AG08395 (cell line): ENCODE measurements around the gene ZNF598.
"Not testable (repeated sequence)": the region's sequence is repeated elsewhere in the genome, so short reads cannot be mapped to it uniquely, and the experiment has no call there.

Source experiments
- DNase-seq: peaks from one replicate; pipeline ENCODE4 v3.0.0; 2012; ENCODE audit warnings: mixed read lengths, low spot score

ZNF598 gene

DNA sequence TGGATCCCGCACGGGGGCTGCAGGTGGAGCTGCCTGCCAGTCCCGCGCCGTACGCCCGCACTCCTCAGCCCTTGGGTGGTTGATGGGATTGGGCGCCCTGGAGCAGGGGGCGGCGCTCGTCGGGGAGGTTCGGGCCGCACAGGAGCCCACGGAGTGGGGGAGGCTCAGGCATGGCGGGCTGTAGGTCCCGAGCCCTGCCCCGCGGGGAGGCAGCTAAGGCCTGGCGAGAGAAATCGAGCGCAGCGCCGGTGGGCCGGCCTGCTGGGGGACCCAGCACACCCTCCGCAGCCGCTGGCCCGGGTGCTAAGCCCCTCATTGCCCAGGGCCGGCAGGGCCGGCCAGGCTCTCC lies 51.5 kb downstream of the ZNF598 start:
- not testable (repeated sequence) for DNase-seq

DNA sequence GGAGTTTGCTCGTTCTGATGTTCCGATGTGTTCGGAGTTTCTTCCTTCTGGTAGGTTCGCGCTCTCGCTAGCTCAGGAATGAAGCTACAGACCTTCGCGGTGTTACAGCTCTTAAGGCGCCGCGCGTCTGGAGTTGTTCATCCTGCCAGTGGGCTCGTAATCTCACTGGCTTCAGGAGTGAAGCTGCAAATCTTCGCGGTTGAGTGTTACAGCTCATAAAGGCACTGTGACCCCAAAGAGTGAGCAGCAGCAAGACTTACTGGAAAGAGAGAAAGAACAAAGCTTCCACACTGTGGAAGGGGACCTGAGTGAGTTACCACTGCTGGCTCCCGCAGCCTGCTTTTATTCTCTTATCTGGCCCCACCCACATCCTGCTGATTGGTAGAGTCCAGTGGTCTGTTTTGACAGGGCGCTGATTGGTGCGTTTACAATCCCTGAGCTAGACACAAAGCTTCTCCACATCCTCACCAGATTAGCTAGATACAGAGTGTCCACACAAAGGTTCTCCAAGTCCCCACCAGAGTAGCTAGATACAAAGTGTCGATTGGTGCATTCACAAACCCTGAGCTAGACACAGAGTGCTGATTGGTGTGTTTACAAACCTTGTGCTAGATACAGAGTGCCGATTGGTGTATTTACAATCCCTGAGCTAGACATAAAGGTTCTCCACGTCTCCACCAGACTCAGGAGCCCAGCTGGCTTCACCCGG lies 52.0 kb downstream of the ZNF598 start:
- not testable (repeated sequence) for DNase-seq

DNA sequence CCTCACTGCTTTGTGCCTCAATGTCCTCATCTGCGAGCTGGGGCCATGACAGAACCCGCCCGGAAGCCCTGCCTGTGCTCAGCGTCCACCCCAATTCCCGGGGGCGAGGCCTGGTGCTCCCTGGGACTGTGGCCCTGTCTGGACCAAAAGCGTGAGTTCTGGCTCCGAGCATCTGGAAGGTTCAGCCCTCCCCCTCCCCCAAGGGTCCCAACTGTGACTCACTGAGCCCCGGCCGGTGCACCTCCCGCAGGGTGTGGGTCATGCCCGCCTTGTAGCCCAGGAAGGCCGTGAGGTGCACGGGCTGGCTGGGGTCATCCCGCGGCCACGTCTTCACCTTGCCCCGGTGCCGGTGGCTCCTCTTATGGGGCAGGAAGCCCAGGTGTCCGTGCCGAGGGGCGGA lies 55.9 kb downstream of the ZNF598 start:
- DNase-seq: no peak

DNA sequence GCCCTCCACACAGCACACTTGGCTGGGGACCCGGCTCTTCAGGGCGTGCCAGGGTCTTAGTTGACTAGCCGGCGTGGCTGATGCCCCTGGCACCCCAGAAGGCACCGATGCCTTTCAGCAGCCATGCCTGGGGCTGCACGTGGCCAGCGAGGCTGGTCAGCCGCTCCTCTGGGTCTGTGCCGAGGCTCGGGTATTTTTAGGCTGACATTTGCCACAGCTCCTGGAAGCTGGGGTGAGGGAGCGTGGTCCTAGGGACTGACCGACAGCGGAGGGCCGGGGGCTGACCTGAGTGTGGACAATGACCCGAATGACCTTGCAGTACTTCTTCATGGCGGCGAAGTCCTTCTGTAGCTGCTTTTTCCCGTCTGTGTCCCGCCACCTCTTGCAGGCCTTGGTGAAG lies 59.1 kb downstream of the ZNF598 start:
- no peak for DNase-seq

DNA sequence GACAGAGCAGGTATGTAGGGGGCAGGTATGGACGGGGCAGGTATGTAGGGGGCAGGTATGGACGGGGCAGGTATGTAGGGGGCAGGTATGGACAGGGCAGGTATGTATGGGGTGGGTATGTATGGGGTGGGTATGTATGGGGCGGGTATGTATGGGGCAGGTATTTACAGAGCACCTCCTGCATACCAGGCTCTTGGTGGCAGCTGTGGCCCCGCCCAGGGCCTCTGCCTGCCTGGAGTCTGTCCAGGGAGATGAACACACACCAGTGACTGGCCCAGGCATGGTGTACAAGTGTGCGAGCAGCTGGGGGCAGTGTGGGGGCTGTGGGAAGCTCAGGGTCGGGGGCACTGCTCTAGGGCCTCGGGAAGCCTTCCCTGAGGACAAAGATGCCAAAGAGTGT lies 59.6 kb downstream of the ZNF598 start:
- DNase-seq: no peak

DNA sequence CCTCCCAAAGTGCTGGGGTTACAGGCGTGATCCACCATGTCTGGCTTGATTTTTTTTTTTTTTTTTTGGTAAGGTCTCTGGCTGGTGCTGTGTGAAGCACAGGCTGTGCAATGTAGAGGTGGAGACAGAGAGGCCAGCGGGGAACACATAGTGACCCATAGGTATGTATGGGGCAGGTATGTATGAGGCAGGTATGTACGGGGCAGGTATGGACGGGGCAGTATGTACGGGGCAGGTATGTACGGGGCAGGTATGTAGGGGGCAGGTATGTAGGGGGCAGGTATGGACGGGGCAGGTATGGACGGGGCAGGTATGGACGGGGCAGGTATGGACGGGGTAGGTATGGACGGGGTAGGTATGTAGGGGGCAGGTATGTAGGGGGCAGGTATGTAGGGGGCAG lies 60.1 kb downstream of the ZNF598 start:
- DNase-seq: no peak
